IMR-90 (cell line): ENCODE measurements around the gene RAET1G. TPM values are rescaled to one million over a fixed set of nuclear protein-coding genes. Genes with fewer than 3 reads are reported as not detected.
"Not testable (repeated sequence)": the region's sequence is repeated elsewhere in the genome, so short reads cannot be mapped to it uniquely, and the experiment has no call there.

Experiments
- ATAC-seq: fragments of 200-7000 bp; cut with Tn5 transposase; 2 replicates; pipeline ENCODE4 v1.9.1; 2020; ENCODE audit warnings: low read depth, mild to moderate bottlenecking, moderate library complexity
- BruUV-seq: library from RNA; stranded (reverse); fragments of 400-500 nt; replicated peaks from 2 replicates; lab custom pipeline; 2021; lab: Mats Ljungman, UMichigan
- CTCF ChIA-PET: fragments of 300-600 bp; formaldehyde crosslinking; extraction: SDS; loops from one replicate; lab custom pipeline; 2021; ENCODE audit warnings: antibody characterized with exemption; lab: Yijun Ruan, JAX
- POLR2A ChIA-PET: fragments of 300-600 bp; sonication (Branson Sonifier 250); formaldehyde crosslinking; loops from one replicate; lab custom pipeline; 2022; ENCODE audit warnings: antibody characterized with exemption; ENCODE audit not compliant: unreplicated experiment; lab: Charles Lee
- DNase-seq: peaks from one replicate; pipeline ENCODE4 v3.0.0; 2013
- H2AFZ ChIP-seq: replicated peaks from 2 replicates; pipeline ENCODE3; 2013; ENCODE audit warnings: low read length, mild to moderate bottlenecking; ENCODE audit not compliant: poor library complexity
- H2AK5ac ChIP-seq: 2 replicates; pipeline ENCODE4 v1.6.1; 2013; ENCODE audit warnings: low read depth, low read length, inconsistent platforms
- H2AK9ac ChIP-seq: replicated peaks from 2 replicates; pipeline ENCODE3; 2013; ENCODE audit warnings: mild to moderate bottlenecking, low read depth, low read length, moderate library complexity; ENCODE audit not compliant: poor library complexity
- H2BK120ac ChIP-seq: 2 replicates; pipeline ENCODE4 v1.6.1; 2013; ENCODE audit warnings: low read depth, low read length, inconsistent platforms
- H2BK15ac ChIP-seq: 3 replicates; pipeline ENCODE4 v1.6.1; 2013; ENCODE audit warnings: low read depth, low read length, inconsistent platforms
- H2BK20ac ChIP-seq: 2 replicates; pipeline ENCODE4 v1.6.1; 2013; ENCODE audit warnings: low read depth, mild to moderate bottlenecking, inconsistent platforms, low read length, moderate library complexity
- H2BK5ac ChIP-seq: 2 replicates; pipeline ENCODE4 v1.6.1; 2013; ENCODE audit warnings: mild to moderate bottlenecking, low read depth, low read length, inconsistent platforms; ENCODE audit not compliant: poor library complexity, severe bottlenecking
- H3K14ac ChIP-seq: replicated peaks from 2 replicates; pipeline ENCODE4 v1.6.1; 2013; ENCODE audit warnings: low read depth, low read length, inconsistent platforms
- H3K18ac ChIP-seq: 2 replicates; pipeline ENCODE4 v1.6.1; 2013; ENCODE audit warnings: low read depth, low read length, control low read depth
- H3K23ac ChIP-seq: 2 replicates; pipeline ENCODE4 v1.6.1; 2013; ENCODE audit warnings: low read depth, low read length, inconsistent platforms
- H3K27ac ChIP-seq: 2 replicates; pipeline ENCODE4 v1.5.1; 2013; ENCODE audit warnings: mild to moderate bottlenecking, control low read depth, low read length; ENCODE audit not compliant: insufficient read depth
- H3K27me3 ChIP-seq: 2 replicates; pipeline ENCODE4 v1.6.1; 2013; ENCODE audit warnings: low read length; ENCODE audit not compliant: control insufficient read depth, insufficient read depth
- H3K36me3 ChIP-seq: 2 replicates; pipeline ENCODE4 v1.6.1; 2013; ENCODE audit warnings: low read length, mixed read lengths; ENCODE audit not compliant: control insufficient read depth, insufficient read depth
- H3K4ac ChIP-seq: 2 replicates; pipeline ENCODE4 v1.6.1; 2013; ENCODE audit warnings: low read depth, low read length, inconsistent platforms
- H3K4me1 ChIP-seq: 2 replicates; pipeline ENCODE4 v1.6.1; 2013; ENCODE audit warnings: low read length, mixed read lengths; ENCODE audit not compliant: control insufficient read depth, insufficient read depth
- H3K4me2 ChIP-seq: 2 replicates; pipeline ENCODE4 v1.6.1; 2013; ENCODE audit warnings: low read depth, mild to moderate bottlenecking, control low read depth, low read length, moderate library complexity
- H3K4me3 ChIP-seq: 2 replicates; pipeline ENCODE4 v1.5.1; 2013; ENCODE audit warnings: low read depth, mild to moderate bottlenecking, control low read depth, low read length, moderate library complexity; ENCODE audit not compliant: insufficient read depth
- H3K56ac ChIP-seq: 2 replicates; pipeline ENCODE4 v1.6.1; 2013; ENCODE audit warnings: low read length, inconsistent platforms; ENCODE audit not compliant: insufficient read depth; ENCODE audit errors: extremely low read depth
- H3K79me1 ChIP-seq, 2 experiments: 2 replicates each; pipeline ENCODE4 v1.6.1; 2013; ENCODE audit warnings: low read length in 2 of 2, inconsistent platforms in 1 of 2, low read depth in 1 of 2
- H3K9ac ChIP-seq: 2 replicates; pipeline ENCODE4 v1.6.1; 2013; ENCODE audit warnings: low read depth, low read length, control low read depth
- H3K9me1 ChIP-seq: 2 replicates; pipeline ENCODE4 v1.6.1; 2013; ENCODE audit warnings: low read length, inconsistent platforms; ENCODE audit not compliant: insufficient read depth
- H3K9me3 ChIP-seq: 2 replicates; pipeline ENCODE4 v1.6.1; 2013; ENCODE audit warnings: low read length; ENCODE audit not compliant: control insufficient read depth, insufficient read depth
- H4K20me1 ChIP-seq: 2 replicates; pipeline ENCODE4 v1.6.1; 2013; ENCODE audit warnings: low read length, inconsistent platforms; ENCODE audit not compliant: insufficient read depth
- H4K5ac ChIP-seq: 2 replicates; pipeline ENCODE4 v1.6.1; 2013; ENCODE audit warnings: mild to moderate bottlenecking, low read depth, low read length, control low read depth
- H4K8ac ChIP-seq, 2 experiments: 2 replicates each; pipeline ENCODE4 v1.6.1; 2013; ENCODE audit warnings: low read depth in 2 of 2, low read length in 2 of 2, control low read depth in 1 of 2, inconsistent platforms in 1 of 2
- H4K91ac ChIP-seq: 2 replicates; pipeline ENCODE4 v1.6.1; 2013; ENCODE audit warnings: low read depth, low read length, inconsistent platforms; ENCODE audit not compliant: insufficient read depth
- CHD1 ChIP-seq: IDR thresholded peaks from 2 replicates; pipeline ENCODE4 v1.6.1; 2012; ENCODE audit warnings: low read depth, low read length, improper control_type of control experiment
- FOS ChIP-seq: fragments of 150-350 bp; IDR thresholded peaks from 2 replicates; pipeline ENCODE4 v1.6.1; 2016; ENCODE audit warnings: low read depth, low read length
- MAFK ChIP-seq: IDR thresholded peaks from 2 replicates; pipeline ENCODE4 v1.6.1; 2012; ENCODE audit warnings: low read depth, low read length, improper control_type of control experiment
- MXI1 ChIP-seq: IDR thresholded peaks from 2 replicates; pipeline ENCODE4 v1.6.1; 2012; ENCODE audit warnings: low read depth, mild to moderate bottlenecking, low read length, moderate library complexity, borderline replicate concordance
- RAD21 ChIP-seq: IDR thresholded peaks from 2 replicates; pipeline ENCODE4 v1.6.1; 2012; ENCODE audit warnings: low read length, improper control_type of control experiment
- USF2 ChIP-seq: fragments of 150-350 bp; IDR thresholded peaks from 2 replicates; pipeline ENCODE4 v1.6.1; 2017; ENCODE audit warnings: mild to moderate bottlenecking, antibody characterized with exemption, low read length, low read depth
- WGBS, 2 experiments: methylation state at CpG; one replicate each; pipeline versions ENCODE4 v1.1.5 to v1.1.7; 2013; ENCODE audit warnings: missing lambda C conversion rate in 2 of 2; ENCODE audit not compliant: insufficient read length in 1 of 2; ENCODE audit errors: extremely low coverage in 2 of 2; 5-methylcytosine and 5-hydroxymethylcytosine counted together
- dilution Hi-C: fragments of 300-500 bp; cut with HindIII; formaldehyde crosslinking; loops from one replicate; pipeline ENCODE4 v1.14.3; 2018; ENCODE audit warnings: low sequenced_read_pairs; ENCODE audit not compliant: unreplicated experiment
- in situ Hi-C: fragments of 300-500 bp; cut with MboI; formaldehyde crosslinking; loops from 3 replicates; pipeline ENCODE4 v1.14.3; 2019; ENCODE audit warnings: low sequenced_read_pairs, inconsistent platforms, mixed read lengths
- intact Hi-C: fragments of 100-400 bp; cut with micrococcal nuclease; formaldehyde crosslinking; loops from 2 replicates; pipeline ENCODE4 v1.10.0; 2022
- polyA plus RNA-seq, 3 experiments: library from polyadenylated mRNA; depleted of rRNA; stranded (reverse); fragments of >200 nt; gene quantifications; 2 replicates each; pipeline ENCODE4 v1.2.3, GENCODE V29; 2012; ENCODE audit warnings: low replicate concordance in 1 of 3
- total RNA-seq: library from RNA; depleted of rRNA; stranded (reverse); fragments of >200 nt; gene quantifications from 2 replicates; pipeline ENCODE4 v1.2.3, GENCODE V29; 2012

Gene RAET1G
- total and polyA plus RNA-seq, 2 of the 4 experiments (the other 2 are of a cell fraction) = 1.3 to 4.2 TPM

- CTCF ChIA-PET = no interaction called here
- BruUV-seq = no TSS peak
- intact Hi-C loops = no loop called here
These were observed 46.7 kb upstream of the RAET1G start for GRCh38 chr6:149969635-149970034.

GRCh38 chr6:149968909-149969308, 46.0 kb upstream of the RAET1G start:
- H2BK20ac ChIP-seq, CTCF ChIA-PET, H2BK120ac ChIP-seq, H2AK9ac ChIP-seq, H2AK5ac ChIP-seq, H3K9me1 ChIP-seq, POLR2A ChIA-PET, BruUV-seq, dilution Hi-C loops, H4K5ac ChIP-seq, H2AFZ ChIP-seq, H3K9me3 ChIP-seq, H3K36me3 ChIP-seq, H3K79me1 ChIP-seq, ATAC-seq, H2BK15ac ChIP-seq, H2BK5ac ChIP-seq, H3K23ac ChIP-seq, H3K18ac ChIP-seq, in situ Hi-C loops, H3K4me1 ChIP-seq, H3K4me2 ChIP-seq, H4K8ac ChIP-seq, H3K56ac ChIP-seq, H3K4ac ChIP-seq, H4K91ac ChIP-seq, H3K14ac ChIP-seq, H3K27ac ChIP-seq, H3K9ac ChIP-seq, DNase-seq, intact Hi-C loops, H3K4me3 ChIP-seq, H4K20me1 ChIP-seq: not testable (repeated sequence)
- H3K27me3 ChIP-seq = peaks cover 69% of the 10 kb centered on the region
- WGBS, 2 experiments = no CpG with 5 or more reads among the region's 2 CpGs

More at GRCh38 chr6:149969635-149970034, 46.7 kb upstream of the RAET1G start:
- no peak overlapping the region for H3K4me3 ChIP-seq
- H4K91ac ChIP-seq = no peak overlapping the region
- H2BK20ac ChIP-seq = no peak overlapping the region
- no peak overlapping the region for H3K4me2 ChIP-seq
- H2BK120ac ChIP-seq = no peak overlapping the region
- DNase-seq = no peak
- H2BK5ac ChIP-seq = no peak overlapping the region
- H3K18ac ChIP-seq = no peak overlapping the region
- H3K4me1 ChIP-seq = no peaks in the 10 kb centered on the region; the same call in 1 of the 2 replicates
- H3K36me3 ChIP-seq = no peaks in the 10 kb centered on the region
- no peak overlapping the region for H2AFZ ChIP-seq
- no peak overlapping the region for H3K4ac ChIP-seq
- no peaks in the 10 kb centered on the region; the same call in 1 of the 2 replicates for H4K20me1 ChIP-seq
- no peak overlapping the region for H2AK9ac ChIP-seq
- H4K8ac ChIP-seq = no peak overlapping the region
- in situ Hi-C loops = no loop called here
- H3K9me3 ChIP-seq = no peaks in the 10 kb centered on the region; the same call in 1 of the 2 replicates
- H3K27ac ChIP-seq = no peak overlapping the region
- dilution Hi-C loops = no loop called here
- no peak overlapping the region for H2BK15ac ChIP-seq
- H3K56ac ChIP-seq = no peak overlapping the region
- no peak overlapping the region for H3K23ac ChIP-seq
- TF ChIP-seq MXI1 (no peak), MAFK (no peak), CHD1 (no peak), FOS (no peak), RAD21 (no peak), USF2 (no peak)
- H3K79me1 ChIP-seq = no peaks in the 10 kb centered on the region
- no peak overlapping the region for H4K5ac ChIP-seq
- no peak overlapping the region for H2AK5ac ChIP-seq
- no CpG with 5 or more reads among the region's 2 CpGs for WGBS, 2 experiments
- H3K14ac ChIP-seq = no peak overlapping the region
- H3K9me1 ChIP-seq = no peaks in the 10 kb centered on the region
- peaks cover 69% of the 10 kb centered on the region for H3K27me3 ChIP-seq
- no peak overlapping the region for H3K9ac ChIP-seq
- no peak for ATAC-seq
- POLR2A ChIA-PET = no interaction called here
